Measurements from ENCODE around the gene SPINK5. TPM values are rescaled to one million over a fixed set of nuclear protein-coding genes. Genes with fewer than 3 reads are reported as not detected.

The SPINK5 gene, protein sequence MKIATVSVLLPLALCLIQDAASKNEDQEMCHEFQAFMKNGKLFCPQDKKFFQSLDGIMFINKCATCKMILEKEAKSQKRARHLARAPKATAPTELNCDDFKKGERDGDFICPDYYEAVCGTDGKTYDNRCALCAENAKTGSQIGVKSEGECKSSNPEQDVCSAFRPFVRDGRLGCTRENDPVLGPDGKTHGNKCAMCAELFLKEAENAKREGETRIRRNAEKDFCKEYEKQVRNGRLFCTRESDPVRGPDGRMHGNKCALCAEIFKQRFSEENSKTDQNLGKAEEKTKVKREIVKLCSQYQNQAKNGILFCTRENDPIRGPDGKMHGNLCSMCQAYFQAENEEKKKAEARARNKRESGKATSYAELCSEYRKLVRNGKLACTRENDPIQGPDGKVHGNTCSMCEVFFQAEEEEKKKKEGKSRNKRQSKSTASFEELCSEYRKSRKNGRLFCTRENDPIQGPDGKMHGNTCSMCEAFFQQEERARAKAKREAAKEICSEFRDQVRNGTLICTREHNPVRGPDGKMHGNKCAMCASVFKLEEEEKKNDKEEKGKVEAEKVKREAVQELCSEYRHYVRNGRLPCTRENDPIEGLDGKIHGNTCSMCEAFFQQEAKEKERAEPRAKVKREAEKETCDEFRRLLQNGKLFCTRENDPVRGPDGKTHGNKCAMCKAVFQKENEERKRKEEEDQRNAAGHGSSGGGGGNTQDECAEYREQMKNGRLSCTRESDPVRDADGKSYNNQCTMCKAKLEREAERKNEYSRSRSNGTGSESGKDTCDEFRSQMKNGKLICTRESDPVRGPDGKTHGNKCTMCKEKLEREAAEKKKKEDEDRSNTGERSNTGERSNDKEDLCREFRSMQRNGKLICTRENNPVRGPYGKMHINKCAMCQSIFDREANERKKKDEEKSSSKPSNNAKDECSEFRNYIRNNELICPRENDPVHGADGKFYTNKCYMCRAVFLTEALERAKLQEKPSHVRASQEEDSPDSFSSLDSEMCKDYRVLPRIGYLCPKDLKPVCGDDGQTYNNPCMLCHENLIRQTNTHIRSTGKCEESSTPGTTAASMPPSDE
- under 1 TPM in 2 of 6 experiments, not detected in 4; 0.10 to 0.26 TPM for total RNA-seq
- long read RNA-seq = 0 reads

DNA sequence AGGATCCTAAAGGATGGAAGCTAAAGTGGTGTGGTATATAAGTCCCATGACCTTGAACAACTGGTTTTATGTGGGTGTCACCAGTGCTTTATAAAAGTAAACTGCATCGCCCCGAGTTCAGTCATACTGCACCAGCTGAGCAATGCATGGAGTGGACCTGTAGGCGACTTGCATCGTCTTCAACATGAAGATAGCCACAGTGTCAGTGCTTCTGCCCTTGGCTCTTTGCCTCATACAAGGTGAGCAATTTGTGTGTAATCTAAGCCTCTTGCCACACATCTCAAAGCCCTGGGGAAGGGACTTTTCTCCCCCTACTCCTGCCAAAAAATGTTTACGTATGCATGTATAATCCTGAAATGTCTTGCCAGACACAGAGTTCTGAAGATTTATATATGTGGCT lies at the start of gene SPINK5:
TSS of gene SPINK5 (plus strand) at position 120 of the 400 bp plus-strand sequence. CDS start at position 185, 65 bp downstream.
- H3K4me3 ChIP-seq = no peak within 1 kb of the TSS
- WGBS (ENCODE audit: insufficient coverage, low coverage, low lambda C conversion rate, missing lambda C conversion rate) = 71% methylated on average over 2 of the region's 5 CpGs
- DNase-seq = no peak

DNA sequence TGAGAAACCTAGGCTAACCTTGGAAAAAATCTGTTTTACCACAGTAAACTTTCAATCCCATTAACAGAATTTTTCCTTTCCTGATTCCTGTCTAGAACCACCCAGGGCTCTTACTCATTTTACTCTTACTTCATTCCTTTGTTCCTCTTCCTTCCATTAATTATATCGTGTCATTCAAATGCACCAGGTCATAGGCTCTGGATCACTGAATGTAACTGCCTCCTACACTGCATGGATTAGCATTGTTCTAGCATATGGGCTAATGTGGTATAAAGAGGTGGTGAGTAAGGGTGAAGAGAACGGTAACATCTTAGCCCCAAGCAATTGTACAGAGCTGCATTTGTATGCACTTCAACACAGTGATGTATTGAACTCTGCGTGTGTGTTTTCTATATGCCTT lies 49.5 kb upstream of the SPINK5 start:
- H3K36me3 ChIP-seq = no peaks in the 10 kb centered on the region
- H3K4me3 ChIP-seq = no peak overlapping the region
- ATAC-seq (no peak), DNase-seq (no peak)
- H3K9me3 ChIP-seq = no peaks in the 10 kb centered on the region
- H3K27ac ChIP-seq = no peak overlapping the region
- H3K4me1 ChIP-seq = no peaks in the 10 kb centered on the region
- no peak for TF ChIP-seq POLR2A (IDR thresholded peaks at IDR 0.05)
- TF ChIP-seq, protein P1, sequence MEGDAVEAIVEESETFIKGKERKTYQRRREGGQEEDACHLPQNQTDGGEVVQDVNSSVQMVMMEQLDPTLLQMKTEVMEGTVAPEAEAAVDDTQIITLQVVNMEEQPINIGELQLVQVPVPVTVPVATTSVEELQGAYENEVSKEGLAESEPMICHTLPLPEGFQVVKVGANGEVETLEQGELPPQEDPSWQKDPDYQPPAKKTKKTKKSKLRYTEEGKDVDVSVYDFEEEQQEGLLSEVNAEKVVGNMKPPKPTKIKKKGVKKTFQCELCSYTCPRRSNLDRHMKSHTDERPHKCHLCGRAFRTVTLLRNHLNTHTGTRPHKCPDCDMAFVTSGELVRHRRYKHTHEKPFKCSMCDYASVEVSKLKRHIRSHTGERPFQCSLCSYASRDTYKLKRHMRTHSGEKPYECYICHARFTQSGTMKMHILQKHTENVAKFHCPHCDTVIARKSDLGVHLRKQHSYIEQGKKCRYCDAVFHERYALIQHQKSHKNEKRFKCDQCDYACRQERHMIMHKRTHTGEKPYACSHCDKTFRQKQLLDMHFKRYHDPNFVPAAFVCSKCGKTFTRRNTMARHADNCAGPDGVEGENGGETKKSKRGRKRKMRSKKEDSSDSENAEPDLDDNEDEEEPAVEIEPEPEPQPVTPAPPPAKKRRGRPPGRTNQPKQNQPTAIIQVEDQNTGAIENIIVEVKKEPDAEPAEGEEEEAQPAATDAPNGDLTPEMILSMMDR (IDR thresholded peaks at IDR 0.05) = no peak
- no peaks in the 10 kb centered on the region for H3K27me3 ChIP-seq
- intact Hi-C loops (cut with DNase I) = no loop called here
- WGBS (ENCODE audit: insufficient coverage, low coverage, low lambda C conversion rate, missing lambda C conversion rate) = 97% methylated on average over 3 of the region's 3 CpGs

More for the DNA sequence above, at the start of gene SPINK5:
- Histone ChIP-seq H3K4me1 (no peaks in the 10 kb centered on the region), H3K9me3 (no peaks in the 10 kb centered on the region), H3K36me3 (no peaks in the 10 kb centered on the region), H3K27me3 (no peaks in the 10 kb centered on the region), H3K27ac (no peak within 1 kb of the TSS)
- no peak for ATAC-seq
- intact Hi-C loops (cut with DNase I) = no loop called here
- TF ChIP-seq POLR2A (IDR thresholded peaks at IDR 0.05) = no peak
- TF ChIP-seq, protein P1 (IDR thresholded peaks at IDR 0.05) = no peak

DNA sequence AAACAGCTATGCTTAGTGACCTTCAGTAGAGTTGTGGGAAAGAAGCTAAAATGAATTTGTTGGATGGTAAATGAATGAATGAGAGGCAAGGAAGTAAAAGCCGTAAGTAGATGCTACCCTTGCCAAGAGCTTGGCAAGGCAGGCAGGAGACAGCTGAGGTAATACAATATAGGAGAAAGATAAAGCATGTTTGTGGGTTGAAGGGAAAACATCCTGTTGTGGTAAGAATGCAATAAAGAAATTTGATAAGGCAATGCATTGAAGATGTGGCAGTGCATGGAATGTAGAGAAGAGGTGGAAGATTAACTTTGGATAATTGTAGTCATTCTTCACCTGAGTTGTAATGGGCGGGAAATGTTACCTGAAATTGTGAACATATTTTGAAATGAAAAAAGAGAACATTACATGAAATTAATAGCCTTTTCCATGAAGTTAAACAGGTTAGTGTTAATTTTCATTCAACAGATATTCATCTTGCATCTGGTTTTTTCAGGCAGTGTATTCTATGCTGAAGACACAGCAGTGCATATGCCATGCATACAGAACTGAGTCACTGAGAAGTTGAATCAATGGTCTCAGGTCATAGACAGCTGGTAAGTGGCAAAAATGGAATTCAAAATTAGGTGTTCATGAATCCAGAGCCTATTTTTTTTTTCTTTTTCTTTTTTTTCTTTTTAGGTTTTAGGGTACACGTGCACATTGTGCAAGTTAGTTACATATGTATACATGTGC lies 43.4 kb upstream of the SPINK5 start:
- intact Hi-C loops (cut with DNase I) = no loop called here
- Histone ChIP-seq H3K9me3 (no peaks in the 10 kb centered on the region), H3K4me1 (no peaks in the 10 kb centered on the region), H3K27me3 (no peaks in the 10 kb centered on the region), H3K27ac (no peak overlapping the region), H3K4me3 (no peak overlapping the region), H3K36me3 (no peaks in the 10 kb centered on the region)
- DNase-seq (no peak), ATAC-seq (no peak)
- 50% methylated on average over 1 of the region's 3 CpGs for WGBS (ENCODE audit: insufficient coverage, low coverage, low lambda C conversion rate, missing lambda C conversion rate)
- TF ChIP-seq, protein P1 (IDR thresholded peaks at IDR 0.05) = no peak
- no peak for TF ChIP-seq POLR2A (IDR thresholded peaks at IDR 0.05)

DNA sequence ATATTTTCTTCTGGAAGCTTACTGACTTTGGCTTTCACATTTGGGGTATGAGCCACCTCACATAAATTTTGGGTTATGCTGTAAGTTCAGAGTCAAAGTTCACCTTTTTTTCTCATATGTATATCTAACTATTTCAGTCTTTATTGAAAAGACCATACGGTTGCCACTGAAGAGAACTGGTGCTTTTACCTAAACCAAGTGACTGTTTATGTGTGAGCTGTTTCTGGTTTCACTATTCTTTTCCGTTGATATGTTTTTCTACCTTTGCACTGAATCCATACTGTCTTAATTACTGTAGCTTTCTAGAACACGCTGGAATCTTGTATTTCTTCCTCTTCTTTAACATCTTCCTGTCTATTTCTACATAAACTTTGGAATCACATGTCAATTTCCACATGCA lies 36.3 kb upstream of the SPINK5 start:
- 71% methylated on average over 3 of the region's 3 CpGs for WGBS (ENCODE audit: insufficient coverage, low coverage, low lambda C conversion rate, missing lambda C conversion rate)

More for the DNA sequence above, 36.3 kb upstream of the SPINK5 start:
- no peak overlapping the region for H3K4me3 ChIP-seq
- intact Hi-C loops (cut with DNase I) = no loop called here
- H3K27ac ChIP-seq = no peak overlapping the region
- ATAC-seq (no peak), DNase-seq (no peak)
- H3K9me3 ChIP-seq = no peaks in the 10 kb centered on the region
- H3K36me3 ChIP-seq = no peaks in the 10 kb centered on the region
- no peaks in the 10 kb centered on the region for H3K27me3 ChIP-seq
- no peak for TF ChIP-seq POLR2A (IDR thresholded peaks at IDR 0.05)
- TF ChIP-seq, protein P1 (IDR thresholded peaks at IDR 0.05) = no peak
- no peaks in the 10 kb centered on the region for H3K4me1 ChIP-seq
